K562 (cell line): ENCODE results near the gene MGAM2. TPM values are rescaled to one million over a fixed set of nuclear protein-coding genes. Genes with fewer than 3 reads are reported as not detected.

Source experiments
- ATAC-seq: fragments of 200-7000 bp; cut with Tn5 transposase; 3 replicates; pipeline ENCODE4 v1.9.1; 2020; ENCODE audit warnings: moderate library complexity
- BruUV-seq: library from RNA; stranded (reverse); fragments of 400-500 nt; replicated peaks from 2 replicates; lab custom pipeline; 2021; lab: Mats Ljungman, UMichigan
- CTCF ChIA-PET: fragments of 300-600 bp; formaldehyde crosslinking; extraction: SDS; loops from one replicate; lab custom pipeline; 2021; ENCODE audit warnings: low intra/inter-chr PET ratio; lab: Yijun Ruan, JAX
- POLR2A ChIA-PET: fragments of 300-600, 350-650 bp; sonication (Branson Sonifier 250); formaldehyde crosslinking; extraction: SDS; loops from one replicate; lab custom pipeline; 2021; ENCODE audit warnings: antibody characterized with exemption, inconsistent platforms; lab: Yijun Ruan, JAX
- DNase-seq, 4 experiments: peaks; one replicate each; pipeline versions ENCODE4 v3.0.0 to v3.0.0-alpha.2; 2011 to 2018; ENCODE audit warnings: low spot score in 3 of 4, mixed read lengths in 3 of 4; ENCODE audit errors: extremely low read depth in 1 of 4
- FAIRE-seq: peaks from 2 replicates; lab custom pipeline; 2011; peaks lifted over from hg19 to GRCh38; lab: Jason Lieb, UNC
- H2AFZ ChIP-seq: 2 replicates; pipeline ENCODE4 v1.6.0; 2011; ENCODE audit warnings: low read depth, low read length, control low read depth, inconsistent platforms
- H3K27ac ChIP-seq: fragments of 200-600 bp; 3 replicates; pipeline ENCODE4 v1.8.0; 2011; ENCODE audit warnings: low read depth, mild to moderate bottlenecking, control low read depth, inconsistent platforms, low read length, moderate library complexity, mixed read lengths; ENCODE audit errors: extremely low read depth
- H3K27me3 ChIP-seq, 2 experiments: fragments of 300-600 bp in 1 of 2; 2 replicates in 1 of 2; 3 replicates in 1 of 2; pipeline versions ENCODE4 v1.6.0 to v1.8.0; 2011; ENCODE audit warnings: inconsistent platforms in 2 of 2, low read length in 2 of 2, mild to moderate bottlenecking in 1 of 2, mixed read lengths in 1 of 2, moderate library complexity in 1 of 2; ENCODE audit not compliant: control insufficient read depth in 2 of 2, insufficient read depth in 2 of 2
- H3K36me3 ChIP-seq: fragments of 300-600 bp; 3 replicates; pipeline ENCODE4 v1.8.0; 2011; ENCODE audit warnings: mild to moderate bottlenecking, low read length, inconsistent platforms; ENCODE audit not compliant: control insufficient read depth, insufficient read depth
- H3K4me1 ChIP-seq, 2 experiments: fragments of 200-600 bp in 1 of 2; replicated peaks in 1 of 2; 2 replicates in 1 of 2; 3 replicates in 1 of 2; pipeline versions ENCODE4 v1.5.1 to v1.8.0; 2011; ENCODE audit warnings: inconsistent platforms in 2 of 2, low read length in 2 of 2, mild to moderate bottlenecking in 1 of 2, mixed read lengths in 1 of 2, moderate library complexity in 1 of 2; ENCODE audit not compliant: control insufficient read depth in 2 of 2, insufficient read depth in 2 of 2
- H3K4me2 ChIP-seq: 2 replicates; pipeline ENCODE4 v1.6.1; 2011; ENCODE audit warnings: low read length, control low read depth, inconsistent platforms, mixed read lengths; ENCODE audit not compliant: insufficient read depth
- H3K4me3 ChIP-seq: fragments of 200-600 bp; sonication (generic), shearing (Covaris generic); 2 replicates; pipeline ENCODE4 v1.5.1; 2016; ENCODE audit warnings: control low read depth, inconsistent platforms
- H3K79me2 ChIP-seq: fragments of 200-600 bp; 3 replicates; pipeline ENCODE4 v1.8.0; 2011; ENCODE audit warnings: low read length, inconsistent platforms; ENCODE audit not compliant: control insufficient read depth, insufficient read depth
- H3K9ac ChIP-seq, 2 experiments: 2 replicates each; pipeline versions ENCODE4 v1.6.0 to v1.6.1; 2011; ENCODE audit warnings: low read depth in 2 of 2, low read length in 2 of 2, control low read depth in 1 of 2, inconsistent platforms in 1 of 2, mild to moderate bottlenecking in 1 of 2, mixed read lengths in 1 of 2; ENCODE audit not compliant: insufficient read depth in 1 of 2
- H3K9me1 ChIP-seq: one replicate; pipeline ENCODE4 v1.6.0; 2011; ENCODE audit warnings: inconsistent platforms, mild to moderate bottlenecking, low read length, moderate library complexity; ENCODE audit not compliant: control insufficient read depth, insufficient read depth
- H3K9me3 ChIP-seq: replicated peaks from 2 replicates; pipeline ENCODE4 v1.5.1; 2011; ENCODE audit warnings: low read depth, low read length, inconsistent platforms; ENCODE audit not compliant: control insufficient read depth, insufficient read depth
- H4K20me1 ChIP-seq: replicated peaks from 2 replicates; pipeline ENCODE4 v1.6.1; 2011; ENCODE audit warnings: low read length, inconsistent platforms, mixed read lengths; ENCODE audit not compliant: control insufficient read depth, insufficient read depth
- LCOR ChIP-seq: sonication (generic); formaldehyde crosslinking; IDR thresholded peaks from 2 replicates; pipeline ENCODE4 v1.8.0; 2022; ENCODE audit warnings: mild to moderate bottlenecking, missing genetic modification reagents
- MAFF ChIP-seq: IDR thresholded peaks from 2 replicates; pipeline ENCODE4 v1.6.1; 2012; ENCODE audit warnings: low read length, improper control_type of control experiment
- PCBP2 ChIP-seq: fragments of 200-400 bp; formaldehyde crosslinking; IDR thresholded peaks from 2 replicates; pipeline ENCODE4 v1.6.1; 2018; ENCODE audit warnings: low read length, low read depth, mild to moderate bottlenecking, moderate library complexity; ENCODE audit not compliant: poor library complexity, severe bottlenecking
- POLR2AphosphoS5 ChIP-seq: IDR thresholded peaks from 2 replicates; pipeline ENCODE4 v1.6.1; 2011; ENCODE audit warnings: mild to moderate bottlenecking, low read depth, low read length, moderate library complexity; ENCODE audit not compliant: control insufficient read depth, insufficient read depth
- ZNF253 ChIP-seq: fragments of 250-450 bp; sonication (Bioruptor Pico); conservative IDR thresholded peaks from 2 replicates; pipeline ENCODE4 v1.6.1; 2021; ENCODE audit warnings: mild to moderate bottlenecking
- WGBS: fragments of 100-300 bp; shearing (Covaris generic); methylation state at CpG from one replicate; pipeline ENCODE4 v1.1.6; 2016; ENCODE audit warnings: low coverage, mixed read lengths; ENCODE audit not compliant: insufficient coverage; ENCODE audit errors: missing lambda C conversion rate; 5-methylcytosine and 5-hydroxymethylcytosine counted together
- in situ Hi-C: fragments of 300-500 bp; cut with MboI; formaldehyde crosslinking; loops from 4 replicates; pipeline ENCODE4 v1.15.0; 2018; ENCODE audit warnings: inconsistent platforms, mixed read lengths
- intact Hi-C: fragments of 100-400 bp; cut with micrococcal nuclease; formaldehyde crosslinking; loops from 2 replicates; pipeline ENCODE4 v1.14.2; 2022
- polyA plus RNA-seq, 8 experiments: library from polyadenylated mRNA; depleted of rRNA in 4 of 8; stranded (reverse) in 5 of 8; unstranded in 3 of 8; fragments of >200 nt; fragmentation: Nextera tagmentation in 2 of 8; fragmentation: Illumina TruSeq in 1 of 8; extraction: Ambion mirVana in 2 of 8; extraction: Trizol in 1 of 8; gene quantifications; 2 replicates each; pipeline versions ENCODE4 v1.2.1 to v1.2.3, GENCODE V29; 2011 to 2014; ENCODE audit warnings: inconsistent platforms in 1 of 8, missing spikeins in 1 of 8
- total RNA-seq, 7 experiments: library from RNA; depleted of rRNA in 6 of 7; stranded (reverse); fragments of >200 nt in 6 of 7; fragmentation: Illumina TruSeq in 2 of 7; extraction: Trizol in 2 of 7; gene quantifications; 2 replicates each; pipeline versions ENCODE4 v1.2.1 to v1.2.3, GENCODE V29; 2011 to 2021; ENCODE audit warnings: low replicate concordance in 1 of 7
- TF ChIP-seq, protein P1 (sequence below): fragments of 450-650 bp; IDR thresholded peaks from 2 replicates; pipeline ENCODE4 v1.6.1; 2016; ENCODE audit warnings: mild to moderate bottlenecking, moderate library complexity

The MGAM2 gene
- total and polyA plus RNA-seq, 9 of the 15 experiments (the other 6 are each of a cell fraction or from before 2014, with no cell fraction given), result 0.03 TPM; not detected in 8

GRCh38 chr7:142098004-142098403 lies 13.5 kb upstream of the MGAM2 start:
- Histone ChIP-seq H3K79me2 (no peaks in the 10 kb centered on the region), H2AFZ (no peak overlapping the region), H3K27me3 (no peaks in the 10 kb centered on the region), H3K9me3 (no peaks in the 10 kb centered on the region), H3K4me1 (no peaks in the 10 kb centered on the region), H3K4me3 (no peak overlapping the region), H3K9ac (no peak overlapping the region), H4K20me1 (no peaks in the 10 kb centered on the region), H3K9me1 (no peaks in the 10 kb centered on the region), H3K27ac (no peak overlapping the region), H3K4me2 (no peak overlapping the region), H3K36me3 (no peaks in the 10 kb centered on the region)
- no TSS peak for BruUV-seq
- FAIRE-seq (peak; percentile 57), ATAC-seq (no peak), DNase-seq (no peak)
- intact Hi-C loops, result no loop called here
- ChIA-PET CTCF (no interaction called here), POLR2A (no interaction called here)
- in situ Hi-C loops, result no loop called here
- TF ChIP-seq LCOR (no peak), POLR2AphosphoS5 (no peak), ZNF253 (no peak), MAFF (no peak), PCBP2 (no peak)
- TF ChIP-seq, protein P1, sequence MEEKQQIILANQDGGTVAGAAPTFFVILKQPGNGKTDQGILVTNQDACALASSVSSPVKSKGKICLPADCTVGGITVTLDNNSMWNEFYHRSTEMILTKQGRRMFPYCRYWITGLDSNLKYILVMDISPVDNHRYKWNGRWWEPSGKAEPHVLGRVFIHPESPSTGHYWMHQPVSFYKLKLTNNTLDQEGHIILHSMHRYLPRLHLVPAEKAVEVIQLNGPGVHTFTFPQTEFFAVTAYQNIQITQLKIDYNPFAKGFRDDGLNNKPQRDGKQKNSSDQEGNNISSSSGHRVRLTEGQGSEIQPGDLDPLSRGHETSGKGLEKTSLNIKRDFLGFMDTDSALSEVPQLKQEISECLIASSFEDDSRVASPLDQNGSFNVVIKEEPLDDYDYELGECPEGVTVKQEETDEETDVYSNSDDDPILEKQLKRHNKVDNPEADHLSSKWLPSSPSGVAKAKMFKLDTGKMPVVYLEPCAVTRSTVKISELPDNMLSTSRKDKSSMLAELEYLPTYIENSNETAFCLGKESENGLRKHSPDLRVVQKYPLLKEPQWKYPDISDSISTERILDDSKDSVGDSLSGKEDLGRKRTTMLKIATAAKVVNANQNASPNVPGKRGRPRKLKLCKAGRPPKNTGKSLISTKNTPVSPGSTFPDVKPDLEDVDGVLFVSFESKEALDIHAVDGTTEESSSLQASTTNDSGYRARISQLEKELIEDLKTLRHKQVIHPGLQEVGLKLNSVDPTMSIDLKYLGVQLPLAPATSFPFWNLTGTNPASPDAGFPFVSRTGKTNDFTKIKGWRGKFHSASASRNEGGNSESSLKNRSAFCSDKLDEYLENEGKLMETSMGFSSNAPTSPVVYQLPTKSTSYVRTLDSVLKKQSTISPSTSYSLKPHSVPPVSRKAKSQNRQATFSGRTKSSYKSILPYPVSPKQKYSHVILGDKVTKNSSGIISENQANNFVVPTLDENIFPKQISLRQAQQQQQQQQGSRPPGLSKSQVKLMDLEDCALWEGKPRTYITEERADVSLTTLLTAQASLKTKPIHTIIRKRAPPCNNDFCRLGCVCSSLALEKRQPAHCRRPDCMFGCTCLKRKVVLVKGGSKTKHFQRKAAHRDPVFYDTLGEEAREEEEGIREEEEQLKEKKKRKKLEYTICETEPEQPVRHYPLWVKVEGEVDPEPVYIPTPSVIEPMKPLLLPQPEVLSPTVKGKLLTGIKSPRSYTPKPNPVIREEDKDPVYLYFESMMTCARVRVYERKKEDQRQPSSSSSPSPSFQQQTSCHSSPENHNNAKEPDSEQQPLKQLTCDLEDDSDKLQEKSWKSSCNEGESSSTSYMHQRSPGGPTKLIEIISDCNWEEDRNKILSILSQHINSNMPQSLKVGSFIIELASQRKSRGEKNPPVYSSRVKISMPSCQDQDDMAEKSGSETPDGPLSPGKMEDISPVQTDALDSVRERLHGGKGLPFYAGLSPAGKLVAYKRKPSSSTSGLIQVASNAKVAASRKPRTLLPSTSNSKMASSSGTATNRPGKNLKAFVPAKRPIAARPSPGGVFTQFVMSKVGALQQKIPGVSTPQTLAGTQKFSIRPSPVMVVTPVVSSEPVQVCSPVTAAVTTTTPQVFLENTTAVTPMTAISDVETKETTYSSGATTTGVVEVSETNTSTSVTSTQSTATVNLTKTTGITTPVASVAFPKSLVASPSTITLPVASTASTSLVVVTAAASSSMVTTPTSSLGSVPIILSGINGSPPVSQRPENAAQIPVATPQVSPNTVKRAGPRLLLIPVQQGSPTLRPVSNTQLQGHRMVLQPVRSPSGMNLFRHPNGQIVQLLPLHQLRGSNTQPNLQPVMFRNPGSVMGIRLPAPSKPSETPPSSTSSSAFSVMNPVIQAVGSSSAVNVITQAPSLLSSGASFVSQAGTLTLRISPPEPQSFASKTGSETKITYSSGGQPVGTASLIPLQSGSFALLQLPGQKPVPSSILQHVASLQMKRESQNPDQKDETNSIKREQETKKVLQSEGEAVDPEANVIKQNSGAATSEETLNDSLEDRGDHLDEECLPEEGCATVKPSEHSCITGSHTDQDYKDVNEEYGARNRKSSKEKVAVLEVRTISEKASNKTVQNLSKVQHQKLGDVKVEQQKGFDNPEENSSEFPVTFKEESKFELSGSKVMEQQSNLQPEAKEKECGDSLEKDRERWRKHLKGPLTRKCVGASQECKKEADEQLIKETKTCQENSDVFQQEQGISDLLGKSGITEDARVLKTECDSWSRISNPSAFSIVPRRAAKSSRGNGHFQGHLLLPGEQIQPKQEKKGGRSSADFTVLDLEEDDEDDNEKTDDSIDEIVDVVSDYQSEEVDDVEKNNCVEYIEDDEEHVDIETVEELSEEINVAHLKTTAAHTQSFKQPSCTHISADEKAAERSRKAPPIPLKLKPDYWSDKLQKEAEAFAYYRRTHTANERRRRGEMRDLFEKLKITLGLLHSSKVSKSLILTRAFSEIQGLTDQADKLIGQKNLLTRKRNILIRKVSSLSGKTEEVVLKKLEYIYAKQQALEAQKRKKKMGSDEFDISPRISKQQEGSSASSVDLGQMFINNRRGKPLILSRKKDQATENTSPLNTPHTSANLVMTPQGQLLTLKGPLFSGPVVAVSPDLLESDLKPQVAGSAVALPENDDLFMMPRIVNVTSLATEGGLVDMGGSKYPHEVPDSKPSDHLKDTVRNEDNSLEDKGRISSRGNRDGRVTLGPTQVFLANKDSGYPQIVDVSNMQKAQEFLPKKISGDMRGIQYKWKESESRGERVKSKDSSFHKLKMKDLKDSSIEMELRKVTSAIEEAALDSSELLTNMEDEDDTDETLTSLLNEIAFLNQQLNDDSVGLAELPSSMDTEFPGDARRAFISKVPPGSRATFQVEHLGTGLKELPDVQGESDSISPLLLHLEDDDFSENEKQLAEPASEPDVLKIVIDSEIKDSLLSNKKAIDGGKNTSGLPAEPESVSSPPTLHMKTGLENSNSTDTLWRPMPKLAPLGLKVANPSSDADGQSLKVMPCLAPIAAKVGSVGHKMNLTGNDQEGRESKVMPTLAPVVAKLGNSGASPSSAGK, result no peak
- WGBS, result 0% methylated on average over 2 of the region's 2 CpGs
